H9 (cell line): ENCODE measurements around the gene KIF19. TPM values are rescaled to one million over a fixed set of nuclear protein-coding genes. Genes with fewer than 3 reads are reported as not detected.

ENCODE experiments used
- DNase-seq: peaks from one replicate; pipeline ENCODE4 v3.0.0-alpha.2; 2017
- H2AFZ ChIP-seq: one replicate; pipeline ENCODE4 v1.6.1; 2013; ENCODE audit warnings: mild to moderate bottlenecking, low read length, control low read depth, moderate library complexity
- H2AK5ac ChIP-seq: 2 replicates; pipeline ENCODE4 v1.6.1; 2013; ENCODE audit warnings: low read length, control low read depth, mixed read lengths; ENCODE audit not compliant: insufficient read length
- H2BK120ac ChIP-seq: one replicate; pipeline ENCODE4 v1.6.1; 2013; ENCODE audit warnings: low read depth, mild to moderate bottlenecking, low read length, control low read depth, inconsistent platforms; ENCODE audit not compliant: poor library complexity, severe bottlenecking
- H2BK12ac ChIP-seq: 2 replicates; pipeline ENCODE4 v1.6.1; 2013; ENCODE audit warnings: low read length, control low read depth, mixed read lengths, low read depth; ENCODE audit not compliant: insufficient read length
- H2BK15ac ChIP-seq: 2 replicates; pipeline ENCODE4 v1.6.1; 2013; ENCODE audit warnings: low read depth, low read length, control low read depth
- H2BK20ac ChIP-seq: one replicate; pipeline ENCODE4 v1.6.1; 2013; ENCODE audit warnings: low read depth, mild to moderate bottlenecking, low read length, control low read depth, inconsistent platforms; ENCODE audit not compliant: poor library complexity, severe bottlenecking
- H2BK5ac ChIP-seq: 2 replicates; pipeline ENCODE4 v1.6.1; 2013; ENCODE audit warnings: low read length, control low read depth, mixed read lengths; ENCODE audit not compliant: insufficient read length
- H3K14ac ChIP-seq: 2 replicates; pipeline ENCODE4 v1.6.1; 2013; ENCODE audit warnings: low read length, control low read depth; ENCODE audit not compliant: insufficient read depth
- H3K18ac ChIP-seq: 2 replicates; pipeline ENCODE4 v1.6.1; 2013; ENCODE audit warnings: low read depth, mild to moderate bottlenecking, mixed read lengths, low read length, control low read depth; ENCODE audit not compliant: insufficient read length
- H3K23ac ChIP-seq: 2 replicates; pipeline ENCODE4 v1.6.1; 2013; ENCODE audit warnings: low read length, control low read depth, mixed read lengths, low read depth; ENCODE audit not compliant: insufficient read length
- H3K23me2 ChIP-seq: 2 replicates; pipeline ENCODE4 v1.6.1; 2013; ENCODE audit warnings: low read depth, mild to moderate bottlenecking, mixed read lengths, low read length, control low read depth; ENCODE audit not compliant: insufficient read length, poor library complexity, severe bottlenecking
- H3K27ac ChIP-seq: 2 replicates; pipeline ENCODE4 v1.5.1; 2013; ENCODE audit warnings: low read length, control low read depth, mixed read lengths, low read depth; ENCODE audit not compliant: insufficient read length
- H3K27me3 ChIP-seq: 2 replicates; pipeline ENCODE4 v1.6.1; 2013; ENCODE audit warnings: low read length, control low read depth, inconsistent platforms; ENCODE audit not compliant: insufficient read depth
- H3K4ac ChIP-seq: 2 replicates; pipeline ENCODE4 v1.6.1; 2013; ENCODE audit warnings: low read depth, mild to moderate bottlenecking, control low read depth, inconsistent platforms, low read length, moderate library complexity
- H3K4me1 ChIP-seq: 2 replicates; pipeline ENCODE4 v1.6.1; 2013; ENCODE audit warnings: low read length, control low read depth, inconsistent platforms; ENCODE audit not compliant: insufficient read depth
- H3K4me2 ChIP-seq: 2 replicates; pipeline ENCODE4 v1.6.1; 2013; ENCODE audit warnings: low read length, control low read depth, mixed read lengths; ENCODE audit not compliant: insufficient read length, insufficient read depth
- H3K56ac ChIP-seq: 2 replicates; pipeline ENCODE4 v1.6.1; 2013; ENCODE audit warnings: low read depth, mild to moderate bottlenecking, mixed read lengths, low read length, control low read depth; ENCODE audit not compliant: insufficient read length
- H3K79me1 ChIP-seq: 2 replicates; pipeline ENCODE4 v1.6.1; 2013; ENCODE audit warnings: low read depth, mild to moderate bottlenecking, moderate library complexity, low read length, control low read depth, inconsistent platforms; ENCODE audit not compliant: insufficient read depth, poor library complexity, severe bottlenecking
- H3K79me2 ChIP-seq: 2 replicates; pipeline ENCODE4 v1.6.1; 2013; ENCODE audit warnings: low read length, control low read depth, inconsistent platforms; ENCODE audit not compliant: insufficient read depth
- H3K9ac ChIP-seq: 2 replicates; pipeline ENCODE4 v1.6.1; 2013; ENCODE audit warnings: low read length, control low read depth, mixed read lengths; ENCODE audit not compliant: insufficient read length; ENCODE audit errors: extremely low read depth
- H3K9me3 ChIP-seq: one replicate; pipeline ENCODE4 v1.6.1; 2013; ENCODE audit warnings: low read depth, low read length, inconsistent platforms; ENCODE audit not compliant: control insufficient read depth
- H3T11ph ChIP-seq: one replicate; pipeline ENCODE4 v1.6.1; 2013; ENCODE audit warnings: mild to moderate bottlenecking, low read length, control low read depth, inconsistent platforms
- H4K20me1 ChIP-seq: one replicate; pipeline ENCODE4 v1.6.1; 2013; ENCODE audit not compliant: control insufficient read depth, insufficient read length, insufficient read depth
- H4K5ac ChIP-seq: 2 replicates; pipeline ENCODE4 v1.6.1; 2013; ENCODE audit warnings: low read depth, mild to moderate bottlenecking, mixed read lengths, low read length, control low read depth; ENCODE audit not compliant: insufficient read length
- H4K8ac ChIP-seq: replicated peaks from 2 replicates; pipeline ENCODE4 v1.6.1; 2013; ENCODE audit warnings: low read length, control low read depth, mixed read lengths, low read depth; ENCODE audit not compliant: insufficient read length
- H4K91ac ChIP-seq: 2 replicates; pipeline ENCODE4 v1.6.1; 2013; ENCODE audit warnings: low read depth, mild to moderate bottlenecking, moderate library complexity, mixed read lengths, low read length, control low read depth; ENCODE audit not compliant: insufficient read length
- H3K27ac Mint-ChIP-seq, 3 experiments: 2 replicates in 2 of 3; 3 replicates in 1 of 3; pipeline ENCODE4 v1.8.0; 2020 to 2021; ENCODE audit warnings: mixed read lengths in 3 of 3, mild to moderate bottlenecking in 1 of 3, moderate library complexity in 1 of 3
- H3K27me3 Mint-ChIP-seq: 2 replicates; pipeline ENCODE4 v1.8.0; 2021; ENCODE audit warnings: low read depth, mild to moderate bottlenecking, moderate library complexity, mixed read lengths
- H3K36me3 Mint-ChIP-seq, 3 experiments: 2 replicates in 2 of 3; 3 replicates in 1 of 3; pipeline ENCODE4 v1.8.0; 2020 to 2021; ENCODE audit warnings: low read depth in 3 of 3, mixed read lengths in 3 of 3; ENCODE audit not compliant: insufficient read depth in 1 of 3
- H3K4me1 Mint-ChIP-seq, 2 experiments: 2 replicates each; pipeline ENCODE4 v1.8.0; 2020; ENCODE audit warnings: mixed read lengths in 2 of 2
- H3K4me3 Mint-ChIP-seq, 2 experiments: 2 replicates in 1 of 2; 3 replicates in 1 of 2; pipeline ENCODE4 v1.8.0; 2020 to 2021; ENCODE audit warnings: mild to moderate bottlenecking in 2 of 2, mixed read lengths in 2 of 2, moderate library complexity in 1 of 2
- H3K9me3 Mint-ChIP-seq, 2 experiments: 2 replicates in 1 of 2; 3 replicates in 1 of 2; pipeline ENCODE4 v1.8.0; 2020; ENCODE audit warnings: mild to moderate bottlenecking in 2 of 2, mixed read lengths in 2 of 2, moderate library complexity in 1 of 2
- CTCF ChIP-seq: fragments of 200-600 bp; sonication (generic); conservative IDR thresholded peaks from 3 replicates; pipeline ENCODE4 v1.8.0; 2021; ENCODE audit warnings: antibody characterized with exemption, mild to moderate bottlenecking
- WGBS: extraction: QIAGEN DNeasy Blood & Tissue Kit; methylation state at CpG from one replicate; pipeline ENCODE4 v1.1.7; 2013; ENCODE audit warnings: missing lambda C conversion rate, low lambda C conversion rate, mixed read lengths; ENCODE audit not compliant: insufficient read length; ENCODE audit errors: extremely low coverage; 5-methylcytosine and 5-hydroxymethylcytosine counted together
- total RNA-seq: library from RNA; stranded (reverse); gene quantifications from 2 replicates; pipeline ENCODE4 v1.2.1, GENCODE V29; 2021

Gene KIF19
- total RNA-seq, 1 experiment from 2014 or later = 0.13 TPM

GRCh38 chr17:74394977-74395376 is 69.0 kb downstream of the KIF19 start:
- Histone ChIP-seq H3K56ac (no peak overlapping the region), H3K27ac (no peak overlapping the region), H4K5ac (no peak overlapping the region), H3K4ac (no peak overlapping the region), H4K91ac (no peak overlapping the region), H3K79me2 (no peaks in the 10 kb centered on the region), H3K4me1 (no peaks in the 10 kb centered on the region), H3K9me3 (no peaks in the 10 kb centered on the region), H2BK120ac (no peak overlapping the region), H3K23ac (no peak overlapping the region), H2AFZ (no peak overlapping the region), H2BK15ac (no peak overlapping the region), H4K20me1 (no peaks in the 10 kb centered on the region), H3K9ac (no peak overlapping the region), H3K27me3 (no peaks in the 10 kb centered on the region), H2BK20ac (no peak overlapping the region), H3K18ac (no peak overlapping the region), H2BK12ac (no peak overlapping the region), H4K8ac (no peak overlapping the region), H2AK5ac (no peak overlapping the region), H3K4me2 (no peak overlapping the region), H2BK5ac (no peak overlapping the region), H3K79me1 (no peaks in the 10 kb centered on the region), H3T11ph (no peak overlapping the region), H3K14ac (no peak overlapping the region), H3K23me2 (peaks cover 2% of the 10 kb centered on the region)
- WGBS = no CpG with 5 or more reads among the region's 7 CpGs
- DNase-seq = no peak
- Mint-ChIP-seq H3K27ac (no peak overlapping the region), H3K36me3 (no peaks in the 10 kb centered on the region; a peak in 1 of 7 replicates), H3K27me3 (peaks cover 2% of the 10 kb centered on the region), H3K4me3 (no peak overlapping the region), H3K9me3 (peaks cover 0 to 4% of the 10 kb centered on the region in 2 experiments; a peak in 1 of 5 replicates), H3K4me1 (peaks cover 2 to 13% of the 10 kb centered on the region in 2 experiments; a peak in 3 of 4 replicates)
- no peak for TF ChIP-seq CTCF
